GM13977 (cell line): ENCODE measurements around the gene THAP8.
A peak's percentile ranks its signal among the peaks of the same experiment; 100 is the strongest.

Experiments used
- DNase-seq: peaks from one replicate; pipeline ENCODE4 v3.0.0; 2012; ENCODE audit warnings: low spot score
- CTCF ChIP-seq: IDR thresholded peaks from 2 replicates; pipeline ENCODE4 v1.5.1; 2012; ENCODE audit warnings: mild to moderate bottlenecking, control low read depth; ENCODE audit not compliant: insufficient read depth; ENCODE audit errors: extremely low read depth, missing control alignments
- in situ Hi-C: fragments of 300-500 bp; cut with MboI; formaldehyde crosslinking; loops from one replicate; pipeline ENCODE4 v1.12.0; 2022; ENCODE audit warnings: low sequenced_read_pairs, low pct_unique_long_range_greater_than_20kb, mixed read lengths, inconsistent platforms; ENCODE audit not compliant: unreplicated experiment

The THAP8 gene

DNA sequence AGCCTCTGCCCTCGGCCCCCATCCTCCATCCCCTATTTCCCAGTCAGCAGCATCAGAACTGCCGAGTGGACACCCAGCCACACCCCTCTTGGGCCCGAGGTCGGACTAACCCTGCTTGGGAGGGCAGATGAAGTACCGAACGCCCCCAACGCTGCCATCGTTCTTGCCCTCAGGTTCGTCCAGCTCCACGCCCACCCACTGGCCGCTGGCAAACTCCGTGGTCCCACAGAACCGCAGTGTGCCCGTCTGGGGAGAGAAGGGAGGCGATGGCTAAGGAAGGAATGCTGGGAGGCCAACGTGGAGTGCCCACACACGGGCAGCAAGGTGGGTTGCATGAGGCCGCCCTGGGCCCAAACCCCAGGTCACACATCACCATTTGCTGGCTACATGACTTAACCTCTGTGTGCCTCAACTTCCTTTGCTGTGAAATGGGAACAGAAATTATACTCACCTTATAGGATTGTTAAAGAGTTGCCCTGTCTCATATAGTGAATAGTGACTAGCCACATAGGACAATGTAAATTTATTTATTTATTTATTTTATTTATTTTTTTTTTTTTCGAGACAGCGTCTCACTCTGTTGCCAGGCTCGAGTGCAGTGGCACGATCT, 34.9 kb downstream of the THAP8 start:
- no peak for DNase-seq
- in situ Hi-C loops: no loop called here
- no peak for TF ChIP-seq CTCF

DNA sequence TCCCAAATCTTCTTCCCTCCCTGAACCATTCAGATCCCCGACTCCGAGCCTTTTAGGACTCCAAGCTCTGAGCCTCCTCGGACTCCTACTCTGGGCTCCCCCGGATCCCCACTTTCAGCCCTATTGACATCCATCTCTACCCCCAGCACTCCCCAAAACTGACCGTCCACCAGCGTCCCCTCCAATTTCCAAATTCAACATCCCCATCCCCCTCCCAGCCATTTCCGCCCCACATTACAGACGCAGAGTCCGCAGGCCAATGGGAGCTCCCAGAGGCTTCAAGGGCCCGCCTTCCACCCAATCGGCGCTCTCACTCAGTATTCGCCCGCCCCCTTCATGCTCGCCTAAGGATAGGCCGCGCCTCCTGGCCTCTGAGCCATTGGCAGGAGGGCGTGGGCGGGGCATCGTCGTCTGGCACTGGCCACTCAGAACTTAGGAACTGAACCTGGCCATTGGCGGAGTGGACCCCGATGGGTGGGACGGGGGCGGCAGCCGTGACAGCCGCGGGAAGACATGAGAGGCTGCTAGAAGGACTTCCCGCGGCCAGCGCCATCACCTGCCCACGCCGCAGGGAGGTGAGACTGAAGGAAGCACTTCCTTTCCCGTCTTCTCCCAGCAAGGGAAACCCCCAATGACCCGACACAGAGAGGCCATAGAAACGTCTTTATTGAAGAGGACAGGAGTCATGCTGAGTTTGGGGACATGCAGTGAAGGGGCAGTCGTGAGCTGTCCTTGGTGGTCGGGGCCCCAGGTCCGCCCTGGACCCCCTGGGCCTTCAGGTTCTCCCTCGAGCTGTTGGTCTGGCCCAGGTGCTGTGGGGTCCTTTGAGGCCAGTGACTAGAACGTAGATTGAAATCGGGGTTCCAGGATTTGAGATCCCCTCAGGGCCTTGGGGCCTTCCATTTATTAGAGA, 39.8 kb downstream of the THAP8 start, which contains the start of gene ALKBH6:
Gene ALKBH6, minus strand, starts transcription at position 202 of the 913 bp plus-strand sequence. CDS start 816 bp downstream, outside the sequence.
- TF ChIP-seq CTCF: no peak
- in situ Hi-C loops: no loop called here
- peak; percentile 99 for DNase-seq

- in situ Hi-C loops: no loop called here
- no peak for DNase-seq
- no peak for TF ChIP-seq CTCF
Measured at GRCh38 chr19:36013280-36014011, 40.6 kb downstream of the THAP8 start.

- in situ Hi-C loops: no loop called here
- no peak for DNase-seq
- TF ChIP-seq CTCF: no peak
Measured at GRCh38 chr19:36010402-36010801, 43.7 kb downstream of the THAP8 start.

- TF ChIP-seq CTCF: no peak
- no peak for DNase-seq
- in situ Hi-C loops: no loop called here
Measured at GRCh38 chr19:36009633-36010379, 44.3 kb downstream of the THAP8 start.

DNA sequence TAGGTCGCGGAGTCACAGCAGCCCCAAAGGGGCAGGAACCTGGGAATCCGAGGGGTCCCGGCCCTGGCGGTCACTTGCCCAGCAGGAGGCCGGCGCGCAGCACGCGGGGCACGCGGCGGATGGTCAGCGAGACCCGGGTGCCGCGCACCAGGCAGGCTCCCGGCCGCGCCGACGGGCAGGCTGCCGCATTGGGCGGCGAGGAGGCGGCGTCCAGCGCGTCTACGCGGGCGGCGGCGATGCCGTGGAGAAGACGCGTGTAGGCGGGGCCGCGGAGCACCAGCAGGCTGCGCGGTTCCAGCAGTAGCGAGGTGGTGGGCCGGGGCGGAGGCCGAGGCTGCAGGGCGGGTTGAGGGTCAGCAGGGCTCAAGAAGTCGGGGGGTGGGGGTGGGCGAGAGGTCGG, 44.9 kb downstream of the THAP8 start:
- TF ChIP-seq CTCF: no peak
- in situ Hi-C loops: no loop called here
- DNase-seq: peak; percentile 82
